ENCODE measurements around the gene PACRGL.

DNA sequence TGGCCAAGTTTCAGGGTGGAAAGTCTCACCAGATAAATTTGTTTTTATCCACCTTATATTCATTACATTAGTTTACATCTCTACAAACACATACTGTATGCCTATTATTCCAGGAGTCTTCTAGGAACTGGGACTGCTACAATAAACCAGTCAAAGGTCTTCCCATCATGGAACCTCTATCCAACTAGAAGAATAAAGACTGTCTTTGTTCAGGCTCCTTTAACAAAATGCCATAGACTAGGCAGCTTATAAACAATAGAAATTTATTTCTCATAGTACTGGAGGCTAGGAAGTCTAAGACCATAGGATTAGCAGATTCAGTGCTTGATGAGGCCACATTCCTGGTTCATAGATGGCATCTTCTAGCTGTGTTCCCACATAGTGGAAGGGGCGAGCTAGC, 61.6 kb downstream of the PACRGL start:
- TF ChIP-seq, protein P1, sequence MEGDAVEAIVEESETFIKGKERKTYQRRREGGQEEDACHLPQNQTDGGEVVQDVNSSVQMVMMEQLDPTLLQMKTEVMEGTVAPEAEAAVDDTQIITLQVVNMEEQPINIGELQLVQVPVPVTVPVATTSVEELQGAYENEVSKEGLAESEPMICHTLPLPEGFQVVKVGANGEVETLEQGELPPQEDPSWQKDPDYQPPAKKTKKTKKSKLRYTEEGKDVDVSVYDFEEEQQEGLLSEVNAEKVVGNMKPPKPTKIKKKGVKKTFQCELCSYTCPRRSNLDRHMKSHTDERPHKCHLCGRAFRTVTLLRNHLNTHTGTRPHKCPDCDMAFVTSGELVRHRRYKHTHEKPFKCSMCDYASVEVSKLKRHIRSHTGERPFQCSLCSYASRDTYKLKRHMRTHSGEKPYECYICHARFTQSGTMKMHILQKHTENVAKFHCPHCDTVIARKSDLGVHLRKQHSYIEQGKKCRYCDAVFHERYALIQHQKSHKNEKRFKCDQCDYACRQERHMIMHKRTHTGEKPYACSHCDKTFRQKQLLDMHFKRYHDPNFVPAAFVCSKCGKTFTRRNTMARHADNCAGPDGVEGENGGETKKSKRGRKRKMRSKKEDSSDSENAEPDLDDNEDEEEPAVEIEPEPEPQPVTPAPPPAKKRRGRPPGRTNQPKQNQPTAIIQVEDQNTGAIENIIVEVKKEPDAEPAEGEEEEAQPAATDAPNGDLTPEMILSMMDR (IDR thresholded peaks at IDR 0.05): no peak
- TF ChIP-seq POLR2A (IDR thresholded peaks at IDR 0.05): no peak

All from heart left ventricle (tissue), 13 donors.